Measurements from ENCODE around the gene CRHR1.

CRHR1 gene

GRCh38 chr17:45836047-45837044 is 52.2 kb downstream of the CRHR1 start:
- TF ChIP-seq SPI1 (IDR thresholded peaks at IDR 0.05; ENCODE audit: low read depth, low read length) (no peak), POLR2A (IDR thresholded peaks at IDR 0.05; ENCODE audit: low read depth, low read length) (no peak), POU2F2 (IDR thresholded peaks at IDR 0.05; ENCODE audit: low read depth, low read length) (no peak), TAF1 (IDR thresholded peaks at IDR 0.05; ENCODE audit: low read depth, low read length) (no peak), PAX5 (IDR thresholded peaks at IDR 0.05; ENCODE audit: insufficient read depth, low read length, severe bottlenecking) (no peak)
- DNase-seq (ENCODE audit: insufficient read length, low spot score) (no peak), FAIRE-seq (no peak)

GRCh38 chr17:45837187-45837586 is 53.1 kb downstream of the CRHR1 start:
- TF ChIP-seq SPI1 (IDR thresholded peaks at IDR 0.05; ENCODE audit: low read depth, low read length) (no peak), TAF1 (IDR thresholded peaks at IDR 0.05; ENCODE audit: low read depth, low read length) (no peak), POLR2A (IDR thresholded peaks at IDR 0.05; ENCODE audit: low read depth, low read length) (no peak), PAX5 (IDR thresholded peaks at IDR 0.05; ENCODE audit: insufficient read depth, low read length, severe bottlenecking) (no peak), POLR2AphosphoS5 (IDR thresholded peaks at IDR 0.05; ENCODE audit: low read depth, low read length) (no peak), POU2F2 (IDR thresholded peaks at IDR 0.05; ENCODE audit: low read depth, low read length) (no peak)
- no peak for FAIRE-seq

GRCh38 chr17:45837603-45838002 is 53.5 kb downstream of the CRHR1 start:
- DNase-seq (ENCODE audit: insufficient read length, low spot score) (no peak), FAIRE-seq (no peak)
- TF ChIP-seq SPI1 (IDR thresholded peaks at IDR 0.05; ENCODE audit: low read depth, low read length) (no peak), POLR2AphosphoS5 (IDR thresholded peaks at IDR 0.05; ENCODE audit: low read depth, low read length) (no peak), POU2F2 (IDR thresholded peaks at IDR 0.05; ENCODE audit: low read depth, low read length) (no peak), PAX5 (IDR thresholded peaks at IDR 0.05; ENCODE audit: insufficient read depth, low read length, severe bottlenecking) (no peak), POLR2A (IDR thresholded peaks at IDR 0.05; ENCODE audit: low read depth, low read length) (no peak), TAF1 (IDR thresholded peaks at IDR 0.05; ENCODE audit: low read depth, low read length) (no peak)

More at GRCh38 chr17:45837187-45837586, 53.1 kb downstream of the CRHR1 start:
- no peak for DNase-seq (ENCODE audit: insufficient read length, low spot score)

- no peak for FAIRE-seq
- no peak for DNase-seq (ENCODE audit: insufficient read length, low spot score)
- TF ChIP-seq POLR2AphosphoS5 (IDR thresholded peaks at IDR 0.05; ENCODE audit: low read depth, low read length) (no peak), PAX5 (IDR thresholded peaks at IDR 0.05; ENCODE audit: insufficient read depth, low read length, severe bottlenecking) (no peak), TAF1 (IDR thresholded peaks at IDR 0.05; ENCODE audit: low read depth, low read length) (no peak), POU2F2 (IDR thresholded peaks at IDR 0.05; ENCODE audit: low read depth, low read length) (no peak), POLR2A (IDR thresholded peaks at IDR 0.05; ENCODE audit: low read depth, low read length) (no peak)
Observed at GRCh38 chr17:45838751-45839295, 54.7 kb downstream of the CRHR1 start.

- TF ChIP-seq TAF1 (IDR thresholded peaks at IDR 0.05; ENCODE audit: low read depth, low read length) = no peak
- no peak for TF ChIP-seq SPI1 (IDR thresholded peaks at IDR 0.05; ENCODE audit: low read depth, low read length)
- no peak for TF ChIP-seq POU2F2 (IDR thresholded peaks at IDR 0.05; ENCODE audit: low read depth, low read length)
- no peak for TF ChIP-seq PAX5 (IDR thresholded peaks at IDR 0.05; ENCODE audit: insufficient read depth, low read length, severe bottlenecking)
- no peak for TF ChIP-seq POLR2A (IDR thresholded peaks at IDR 0.05; ENCODE audit: low read depth, low read length)
- no peak for TF ChIP-seq POLR2AphosphoS5 (IDR thresholded peaks at IDR 0.05; ENCODE audit: low read depth, low read length)
- DNase-seq (ENCODE audit: insufficient read length, low spot score) (no peak), FAIRE-seq (no peak)
Observed at GRCh38 chr17:45839442-45839841, 55.3 kb downstream of the CRHR1 start.

GRCh38 chr17:45841186-45841585 is 57.1 kb downstream of the CRHR1 start:
- no peak for TF ChIP-seq POU2F2 (IDR thresholded peaks at IDR 0.05; ENCODE audit: low read depth, low read length)
- FAIRE-seq (no peak), DNase-seq (ENCODE audit: insufficient read length, low spot score) (no peak)

- no peak for DNase-seq (ENCODE audit: insufficient read length, low spot score)
- TF ChIP-seq POU2F2 (IDR thresholded peaks at IDR 0.05; ENCODE audit: low read depth, low read length) (no peak), POLR2A (IDR thresholded peaks at IDR 0.05; ENCODE audit: low read depth, low read length) (no peak), POLR2AphosphoS5 (IDR thresholded peaks at IDR 0.05; ENCODE audit: low read depth, low read length) (no peak), PAX5 (IDR thresholded peaks at IDR 0.05; ENCODE audit: insufficient read depth, low read length, severe bottlenecking) (no peak), SPI1 (IDR thresholded peaks at IDR 0.05; ENCODE audit: low read depth, low read length) (no peak), TAF1 (IDR thresholded peaks at IDR 0.05; ENCODE audit: low read depth, low read length) (no peak)
Observed at GRCh38 chr17:45841883-45842525, 57.9 kb downstream of the CRHR1 start.

GRCh38 chr17:45843722-45844121 is 59.6 kb downstream of the CRHR1 start:
- no peak for TF ChIP-seq SPI1 (IDR thresholded peaks at IDR 0.05; ENCODE audit: low read depth, low read length)
- no peak for TF ChIP-seq PAX5 (IDR thresholded peaks at IDR 0.05; ENCODE audit: insufficient read depth, low read length, severe bottlenecking)
- DNase-seq (ENCODE audit: insufficient read length, low spot score) (no peak), FAIRE-seq (no peak)

More at GRCh38 chr17:45841883-45842525, 57.9 kb downstream of the CRHR1 start:
- FAIRE-seq = no peak

GRCh38 chr17:45844695-45845375 is 60.7 kb downstream of the CRHR1 start, which contains the start of gene SPPL2C:
Gene SPPL2C (plus strand): TSS chr17:45844881. CDS start chr17:45844907, 26 bp downstream.
- no peak for FAIRE-seq
- TF ChIP-seq POLR2AphosphoS5 (IDR thresholded peaks at IDR 0.05; ENCODE audit: low read depth, low read length) = no peak
- TF ChIP-seq SPI1 (IDR thresholded peaks at IDR 0.05; ENCODE audit: low read depth, low read length) = no peak
- no peak for TF ChIP-seq TAF1 (IDR thresholded peaks at IDR 0.05; ENCODE audit: low read depth, low read length)
- no peak for TF ChIP-seq PAX5 (IDR thresholded peaks at IDR 0.05; ENCODE audit: insufficient read depth, low read length, severe bottlenecking)
- no peak for DNase-seq (ENCODE audit: insufficient read length, low spot score)
